Testis (tissue), 3 donors: Measurements from ENCODE around the gene HMGXB3. TPM values are rescaled to one million over a fixed set of nuclear protein-coding genes. Genes with fewer than 3 reads are reported as not detected.

Experiments
- DNase-seq: peaks from one replicate; pipeline ENCODE4 v3.0.0-alpha.2; 2019
- H3K27ac ChIP-seq, 2 donors: fragments of 200-600 bp; sonication (generic); one replicate each; pipeline ENCODE4 v1.5.1; 2019
- H3K27me3 ChIP-seq: fragments of 200-600 bp; sonication (generic); one replicate; pipeline ENCODE4 v1.5.1; 2019
- H3K36me3 ChIP-seq: fragments of 200-600 bp; sonication (generic); one replicate; pipeline ENCODE4 v1.5.1; 2017; ENCODE audit warnings: low read depth; ENCODE audit errors: missing control alignments
- H3K4me1 ChIP-seq: fragments of 200-600 bp; sonication (generic); one replicate; pipeline ENCODE4 v1.5.1; 2019
- H3K4me3 ChIP-seq, 2 donors: fragments of 200-600 bp; sonication (generic); one replicate each; pipeline ENCODE4 v1.5.1; 2017 to 2019
- H3K9me3 ChIP-seq: fragments of 200-600 bp; sonication (generic); one replicate; pipeline ENCODE4 v1.5.1; 2017
- POLR2A ChIP-seq: fragments of 450-650 bp; IDR thresholded peaks from one replicate; pipeline ENCODE4 v1.6.1; 2017; ENCODE audit warnings: antibody characterized with exemption, mild to moderate bottlenecking, moderate library complexity
- WGBS, 2 donors: methylation state at CpG; one replicate each; pipeline ENCODE4 v1.1.5; 2018; 5-methylcytosine and 5-hydroxymethylcytosine counted together
- intact Hi-C: fragments of 100-400 bp; cut with DNase I; formaldehyde crosslinking; loops from one replicate; pipeline ENCODE4 v1.15.1; 2023; ENCODE audit warnings: low total_unique reads
- polyA plus RNA-seq: library from polyadenylated mRNA; stranded (reverse); fragments of 350-450 nt; fragmentation: Illumina TruSeq; extraction: RNeasy Lipid Tissue Mini Kit (QIAGEN cat#74804); gene quantifications from one replicate; pipeline ENCODE4 v1.2.3, GENCODE V29; 2014; ENCODE audit warnings: low read depth, low replicate concordance; ENCODE audit not compliant: insufficient read depth
- small RNA-seq, 2 donors: library from RNA; depleted of rRNA; stranded (forward); fragments of <200 nt; gene quantifications; one replicate each; pipeline ENCODE3, GENCODE V24; 2016
- total RNA-seq, 2 donors: library from RNA; depleted of rRNA; stranded (reverse); fragments of >200 nt; gene quantifications; one replicate each; pipeline ENCODE4 v1.2.3, GENCODE V29; 2016
- TF ChIP-seq, protein P1 (sequence below), 3 experiments: fragments of 450-650 bp in 2 of 3; fragments of 200-600 bp in 1 of 3; sonication (generic) in 1 of 3; IDR thresholded peaks; one replicate each; pipeline ENCODE4 v1.5.1; 2016 to 2019; ENCODE audit warnings: antibody characterized with exemption in 3 of 3, mild to moderate bottlenecking in 2 of 3, moderate library complexity in 1 of 3

HMGXB3 gene
- total and polyA plus RNA-seq, 3 donors from 2014 or later: 33.5 to 72.5 (median 63.6) TPM

DNA sequence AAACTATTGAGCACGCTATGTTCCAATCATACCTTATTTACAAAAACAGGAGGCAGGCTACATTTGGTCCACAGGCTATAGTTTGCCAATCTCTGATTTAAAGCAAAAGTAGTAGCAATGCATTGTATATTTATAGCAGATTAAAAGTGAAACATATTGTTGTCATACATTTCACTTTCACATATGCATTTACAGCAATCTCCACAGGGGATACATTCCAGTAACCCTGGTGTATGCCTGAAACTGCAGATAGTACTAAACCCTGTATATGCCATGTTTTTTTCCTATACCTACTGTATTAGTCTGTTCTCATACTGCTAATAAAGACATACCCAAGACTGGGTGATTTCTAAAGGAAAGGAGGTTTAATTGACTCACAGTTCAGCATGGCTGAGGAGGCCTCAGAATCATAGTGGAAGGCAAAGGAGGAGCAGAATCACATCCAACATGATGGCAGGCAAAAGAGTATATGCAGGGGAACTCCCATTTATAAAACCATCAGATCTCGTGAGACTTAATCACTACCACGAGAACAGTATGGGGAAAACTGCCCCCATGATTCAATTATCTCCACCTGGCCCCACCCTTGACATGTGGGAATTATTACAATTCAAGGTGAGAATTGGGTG, 91.7 kb downstream of the HMGXB3 start:
- Histone ChIP-seq H3K9me3 (no peaks in the 10 kb centered on the region), H3K4me1 (no peaks in the 10 kb centered on the region), H3K4me3 (no peak overlapping the region), H3K36me3 (no peaks in the 10 kb centered on the region), H3K27ac (no peak overlapping the region), H3K27me3 (no peaks in the 10 kb centered on the region)
- TF ChIP-seq, protein P1, sequence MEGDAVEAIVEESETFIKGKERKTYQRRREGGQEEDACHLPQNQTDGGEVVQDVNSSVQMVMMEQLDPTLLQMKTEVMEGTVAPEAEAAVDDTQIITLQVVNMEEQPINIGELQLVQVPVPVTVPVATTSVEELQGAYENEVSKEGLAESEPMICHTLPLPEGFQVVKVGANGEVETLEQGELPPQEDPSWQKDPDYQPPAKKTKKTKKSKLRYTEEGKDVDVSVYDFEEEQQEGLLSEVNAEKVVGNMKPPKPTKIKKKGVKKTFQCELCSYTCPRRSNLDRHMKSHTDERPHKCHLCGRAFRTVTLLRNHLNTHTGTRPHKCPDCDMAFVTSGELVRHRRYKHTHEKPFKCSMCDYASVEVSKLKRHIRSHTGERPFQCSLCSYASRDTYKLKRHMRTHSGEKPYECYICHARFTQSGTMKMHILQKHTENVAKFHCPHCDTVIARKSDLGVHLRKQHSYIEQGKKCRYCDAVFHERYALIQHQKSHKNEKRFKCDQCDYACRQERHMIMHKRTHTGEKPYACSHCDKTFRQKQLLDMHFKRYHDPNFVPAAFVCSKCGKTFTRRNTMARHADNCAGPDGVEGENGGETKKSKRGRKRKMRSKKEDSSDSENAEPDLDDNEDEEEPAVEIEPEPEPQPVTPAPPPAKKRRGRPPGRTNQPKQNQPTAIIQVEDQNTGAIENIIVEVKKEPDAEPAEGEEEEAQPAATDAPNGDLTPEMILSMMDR (IDR thresholded peaks at IDR 0.05): no peak
- TF ChIP-seq POLR2A: no peak
- intact Hi-C loops: no loop called here
- 87 to 90% methylated on average over 3 of the region's 3 CpGs for WGBS, 2 donors
- DNase-seq: no peak

DNA sequence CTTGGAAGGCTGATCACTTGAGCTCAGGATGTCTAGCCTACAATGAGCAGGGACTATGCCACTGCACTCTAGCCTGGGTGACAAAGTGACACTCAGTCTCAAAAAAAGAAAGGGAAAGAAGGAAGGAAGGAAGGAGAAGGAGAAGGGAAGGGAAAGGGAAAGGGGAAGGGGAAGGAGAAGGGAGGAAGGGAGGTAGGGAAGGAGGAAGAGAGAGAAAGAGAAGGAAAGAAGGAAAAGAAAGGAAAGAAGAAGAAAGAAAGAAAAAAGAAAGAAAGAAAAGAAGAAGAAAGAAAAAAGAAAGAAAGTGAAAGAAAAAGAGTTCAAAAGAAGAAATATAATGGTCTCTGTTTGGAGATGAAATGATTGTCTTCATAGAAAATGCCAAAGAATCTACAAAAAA, 96.6 kb downstream of the HMGXB3 start:
- no peak for TF ChIP-seq POLR2A
- TF ChIP-seq, protein P1 (IDR thresholded peaks at IDR 0.05): no peak
- no peak for DNase-seq
- no peak overlapping the region for H3K27ac ChIP-seq
- no peaks in the 10 kb centered on the region for H3K36me3 ChIP-seq
- H3K27me3 ChIP-seq: no peaks in the 10 kb centered on the region
- H3K4me3 ChIP-seq: no peak overlapping the region
- H3K9me3 ChIP-seq: no peaks in the 10 kb centered on the region
- intact Hi-C loops: no loop called here
- no peaks in the 10 kb centered on the region for H3K4me1 ChIP-seq

DNA sequence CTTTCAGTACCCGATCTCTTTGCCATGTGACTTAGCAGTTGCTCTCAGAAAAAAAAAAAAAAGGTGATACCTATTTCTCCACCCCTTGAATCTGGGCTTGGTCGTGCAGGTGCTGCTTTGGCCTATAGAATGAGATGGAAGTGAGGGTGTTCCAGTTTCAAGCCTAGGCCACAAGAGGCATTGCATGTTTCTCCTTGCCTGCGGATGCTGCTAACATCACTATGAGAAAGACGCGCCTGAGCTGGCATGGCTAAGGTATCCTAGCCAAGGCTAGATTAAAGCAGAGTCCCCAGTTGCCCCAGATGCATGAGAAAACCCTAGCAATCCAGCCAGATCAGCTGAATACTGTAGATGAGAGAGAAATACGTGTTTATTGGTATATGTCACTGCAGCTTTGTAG, 100.5 kb downstream of the HMGXB3 start:
- Histone ChIP-seq H3K4me3 (no peak overlapping the region), H3K27ac (no peak overlapping the region), H3K36me3 (no peaks in the 10 kb centered on the region), H3K27me3 (no peaks in the 10 kb centered on the region), H3K4me1 (no peaks in the 10 kb centered on the region), H3K9me3 (no peaks in the 10 kb centered on the region)
- peak; percentile 1 for DNase-seq
- intact Hi-C loops: no loop called here
- WGBS, 2 donors: 83 to 96% methylated on average over 6 of the region's 6 CpGs
- TF ChIP-seq POLR2A: no peak
- TF ChIP-seq, protein P1 (IDR thresholded peaks at IDR 0.05): no peak

Small RNAs within 50 kb of the gene (small RNA-seq; reads per million reads assigned to genes)
- gene RF00019: 0 reads per million in 2 donors

Other genes starting within 250 kb of the HMGXB3 start
- gene PDE6A, start 55.9 kb upstream of the HMGXB3 start, total RNA-seq: 1 to 10 TPM; 3.2 to 4.6 TPM
- 2.9 TPM for gene PDE6A, start 55.9 kb upstream of the HMGXB3 start, polyA plus RNA-seq
- 10 to 100 TPM; 13.5 to 16.3 TPM for gene SLC26A2, start 40.0 kb upstream of the HMGXB3 start, total RNA-seq
- gene SLC26A2, start 40.0 kb upstream of the HMGXB3 start, polyA plus RNA-seq: 7.4 TPM
- gene TIGD6, start 85 bp upstream of the HMGXB3 start, total RNA-seq: 1 to 10 TPM; 7.8 to 9.7 TPM
- 11.2 TPM for gene TIGD6, start 85 bp upstream of the HMGXB3 start, polyA plus RNA-seq
- 10 to 100 TPM in 1 of 2 donors, 1 to 10 TPM in 1; 4.3 to 15.7 TPM for gene CSF1R, start 85.8 kb downstream of the HMGXB3 start, total RNA-seq
- 25.4 TPM for gene CSF1R, start 85.8 kb downstream of the HMGXB3 start, polyA plus RNA-seq
- 10 to 100 TPM; 71.2 to 87.0 TPM for gene PDGFRB, start 155.1 kb downstream of the HMGXB3 start, total RNA-seq
- 61.6 TPM for gene PDGFRB, start 155.1 kb downstream of the HMGXB3 start, polyA plus RNA-seq
- gene CDX1, start 166.0 kb downstream of the HMGXB3 start, total RNA-seq: 1 to 10 TPM; 3.4 to 5.2 TPM
- gene CDX1, start 166.0 kb downstream of the HMGXB3 start, polyA plus RNA-seq: 3.4 TPM
- under 1 TPM in 1 of 2 donors, not detected in 1; 0.12 TPM for gene SLC6A7, start 189.3 kb downstream of the HMGXB3 start, total RNA-seq
- not detected for gene SLC6A7, start 189.3 kb downstream of the HMGXB3 start, polyA plus RNA-seq